Measurements from ENCODE around the gene EFNA2. TPM values are rescaled to one million over a fixed set of nuclear protein-coding genes. Genes with fewer than 3 reads are reported as not detected.

EFNA2 gene
- total RNA-seq, 3 donors from 2014 or later (not counting 1 experiment from before 2014, with no cell fraction given) = not detected

GRCh38 chr19:1279782-1280341, 5.8 kb upstream of the EFNA2 start:
- Histone ChIP-seq H3K4me1 (ENCODE audit: control insufficient read depth, insufficient read depth, low read length) (peaks cover 22% of the 10 kb centered on the region), H3K36me3 (ENCODE audit: control insufficient read depth, insufficient read depth, low read length) (peaks cover 7% of the 10 kb centered on the region), H3K9me3 (ENCODE audit: control insufficient read depth, insufficient read depth, low read length) (no peaks in the 10 kb centered on the region), H3K27me3 (ENCODE audit: control insufficient read depth, insufficient read depth, low read length) (peaks cover 3% of the 10 kb centered on the region), H3K4me3 (ENCODE audit: low read length) (no peak overlapping the region), H3K27ac (ENCODE audit: low read length) (no peak overlapping the region)
- peak; percentile 80 to 89 for DNase-seq
- WGBS (ENCODE audit: insufficient coverage) = 42% methylated on average over 10 of the region's 10 CpGs
- intact Hi-C loops (cut with micrococcal nuclease) = loop anchor here (1.0 to 10.0 kb wide), 2 partner anchors 92 to 215 kb away; partner anchors contain the start of genes PCSK4 and REEP6
- TF ChIP-seq CTCF (IDR thresholded peaks at IDR 0.05) = peak; percentile 93
- Mint-ChIP-seq H3K27ac (peak overlapping the region; percentile 58 to 68), H3K27me3 (ENCODE audit: low read depth in 2 of 2) (peaks cover 8 to 10% of the 10 kb centered on the region in 2 donors), H3K4me1 (peaks cover 8 to 36% of the 10 kb centered on the region in 2 donors), H3K4me3 (peak overlapping the region; percentile 75), H3K9me3 (no peaks in the 10 kb centered on the region), H3K36me3 (no peaks in the 10 kb centered on the region)
- ATAC-seq = peak in 1 of 3 donors; percentile 18

- TF ChIP-seq CTCF (IDR thresholded peaks at IDR 0.05) = no peak
- peaks cover 6% of the 10 kb centered on the region for H3K27me3 ChIP-seq (ENCODE audit: control insufficient read depth, insufficient read depth, low read length)
- intact Hi-C loops (cut with micrococcal nuclease) = no loop called here
- Mint-ChIP-seq H3K27ac (peak overlapping the region in 1 of 2 donors; percentile 47), H3K4me1 (peaks cover 8 to 32% of the 10 kb centered on the region in 2 donors), H3K27me3 (ENCODE audit: low read depth in 2 of 2) (peaks cover 12 to 13% of the 10 kb centered on the region in 2 donors), H3K4me3 (no peak overlapping the region), H3K36me3 (no peaks in the 10 kb centered on the region), H3K9me3 (no peaks in the 10 kb centered on the region)
- ATAC-seq = no peak
- H3K4me1 ChIP-seq (ENCODE audit: control insufficient read depth, insufficient read depth, low read length) = peaks cover 18% of the 10 kb centered on the region
- no peak for DNase-seq
- no peak overlapping the region for H3K27ac ChIP-seq (ENCODE audit: low read length)
- no peak overlapping the region for H3K4me3 ChIP-seq (ENCODE audit: low read length)
- H3K36me3 ChIP-seq (ENCODE audit: control insufficient read depth, insufficient read depth, low read length) = peaks cover 6% of the 10 kb centered on the region
- no peaks in the 10 kb centered on the region for H3K9me3 ChIP-seq (ENCODE audit: control insufficient read depth, insufficient read depth, low read length)
- WGBS (ENCODE audit: insufficient coverage) = 93% methylated on average over 52 of the region's 53 CpGs
Observed at GRCh38 chr19:1280636-1281568, 4.8 kb upstream of the EFNA2 start.

GRCh38 chr19:1281569-1282287, 3.9 kb upstream of the EFNA2 start:
- Histone ChIP-seq H3K36me3 (ENCODE audit: control insufficient read depth, insufficient read depth, low read length) (peaks cover 6% of the 10 kb centered on the region), H3K27ac (ENCODE audit: low read length) (no peak overlapping the region), H3K4me3 (ENCODE audit: low read length) (no peak overlapping the region), H3K4me1 (ENCODE audit: control insufficient read depth, insufficient read depth, low read length) (peaks cover 14% of the 10 kb centered on the region), H3K9me3 (ENCODE audit: control insufficient read depth, insufficient read depth, low read length) (no peaks in the 10 kb centered on the region), H3K27me3 (ENCODE audit: control insufficient read depth, insufficient read depth, low read length) (peaks cover 11% of the 10 kb centered on the region)
- DNase-seq = no peak
- 86% methylated on average over 15 of the region's 15 CpGs for WGBS (ENCODE audit: insufficient coverage)
- Mint-ChIP-seq H3K9me3 (no peaks in the 10 kb centered on the region), H3K4me3 (no peak overlapping the region), H3K27ac (peak overlapping the region in 1 of 2 donors; percentile 47), H3K4me1 (peaks cover 8 to 28% of the 10 kb centered on the region in 2 donors), H3K36me3 (no peaks in the 10 kb centered on the region), H3K27me3 (ENCODE audit: low read depth in 2 of 2) (peaks cover 12 to 18% of the 10 kb centered on the region in 2 donors)
- no peak for ATAC-seq
- intact Hi-C loops (cut with micrococcal nuclease) = no loop called here
- TF ChIP-seq CTCF (IDR thresholded peaks at IDR 0.05) = no peak

Data from natural killer cell (primary cell).